Keratinocyte (primary cell): Measurements from ENCODE around the gene CEP120. TPM values are rescaled to one million over a fixed set of nuclear protein-coding genes. Genes with fewer than 3 reads are reported as not detected.

Experiments used
- DNase-seq: peaks from one replicate; pipeline ENCODE4 v3.0.0-alpha.2; 2011; ENCODE audit warnings: low read depth, missing footprints, low spot score
- FAIRE-seq: peaks from 2 replicates; lab custom pipeline; 2011; peaks lifted over from hg19 to GRCh38; lab: Jason Lieb, UNC
- H2AFZ ChIP-seq: 2 replicates; pipeline ENCODE4 v1.6.0; 2012; ENCODE audit warnings: low read length, control low read depth, inconsistent platforms; ENCODE audit not compliant: control insufficient read depth
- H3K27ac ChIP-seq: 2 replicates; pipeline ENCODE4 v1.5.1; 2011; ENCODE audit warnings: low read length; ENCODE audit not compliant: control insufficient read depth, insufficient read depth
- H3K27me3 ChIP-seq: 3 replicates; pipeline ENCODE4 v1.6.0; 2011; ENCODE audit warnings: low read length; ENCODE audit not compliant: control insufficient read depth, insufficient read depth; ENCODE audit errors: extremely low read depth
- H3K36me3 ChIP-seq, 2 experiments: 2 replicates in 1 of 2; 3 replicates in 1 of 2; pipeline ENCODE4 v1.5.1; 2011; ENCODE audit warnings: low read length in 2 of 2, mild to moderate bottlenecking in 1 of 2; ENCODE audit not compliant: control insufficient read depth in 2 of 2, insufficient read depth in 2 of 2; ENCODE audit errors: extremely low read depth in 1 of 2
- H3K4me1 ChIP-seq: 3 replicates; pipeline ENCODE4 v1.5.1; 2011; ENCODE audit warnings: low read length; ENCODE audit not compliant: control insufficient read depth, insufficient read depth; ENCODE audit errors: extremely low read depth
- H3K4me2 ChIP-seq: 3 replicates; pipeline ENCODE4 v1.6.0; 2011; ENCODE audit warnings: low read depth, low read length; ENCODE audit not compliant: control insufficient read depth, insufficient read depth; ENCODE audit errors: extremely low read depth
- H3K4me3 ChIP-seq, 3 experiments: fragments of 200-600 bp in 1 of 3; sonication (generic) in 1 of 3; 2 replicates in 2 of 3; 3 replicates in 1 of 3; pipeline ENCODE4 v1.5.1; 2011 to 2016; ENCODE audit warnings: low read length in 3 of 3, mild to moderate bottlenecking in 3 of 3, control low read depth in 2 of 3, inconsistent platforms in 1 of 3, low read depth in 1 of 3, mixed read lengths in 1 of 3, mixed run types in 1 of 3, moderate library complexity in 1 of 3; ENCODE audit not compliant: control insufficient read depth in 2 of 3, insufficient read depth in 2 of 3; ENCODE audit errors: extremely low read depth in 1 of 3
- H3K79me2 ChIP-seq: 2 replicates; pipeline ENCODE4 v1.6.0; 2012; ENCODE audit warnings: low read length; ENCODE audit not compliant: control insufficient read depth, insufficient read depth
- H3K9ac ChIP-seq: 3 replicates; pipeline ENCODE4 v1.6.0; 2011; ENCODE audit warnings: low read length; ENCODE audit not compliant: control insufficient read depth, insufficient read depth; ENCODE audit errors: extremely low read depth
- H3K9me1 ChIP-seq: 3 replicates; pipeline ENCODE4 v1.6.0; 2011; ENCODE audit warnings: low read length; ENCODE audit not compliant: control insufficient read depth, insufficient read depth; ENCODE audit errors: extremely low read depth
- H3K9me3 ChIP-seq: 2 replicates; pipeline ENCODE4 v1.5.1; 2012; ENCODE audit warnings: low read depth, low read length; ENCODE audit not compliant: control insufficient read depth
- H4K20me1 ChIP-seq: 3 replicates; pipeline ENCODE4 v1.6.0; 2011; ENCODE audit warnings: low read length; ENCODE audit not compliant: control insufficient read depth, insufficient read depth; ENCODE audit errors: extremely low read depth
- EZH2 ChIP-seq: IDR thresholded peaks from one replicate; pipeline ENCODE4 v1.6.1; 2012; ENCODE audit warnings: inconsistent platforms, mild to moderate bottlenecking, low read length, moderate library complexity
- dilution Hi-C: fragments of 300-500 bp; cut with MboI; formaldehyde crosslinking; loops from one replicate; pipeline ENCODE4 v1.7.0; 2020; ENCODE audit warnings: low sequenced_read_pairs; ENCODE audit not compliant: extremely low pct_ligation_motif_present
- polyA plus RNA-seq, 5 experiments: library from polyadenylated mRNA; depleted of rRNA in 3 of 5; stranded (reverse) in 3 of 5; stranded (forward) in 1 of 5; unstranded in 1 of 5; fragments of >200 nt; gene quantifications; 1 replicate in 1 of 5; 2 replicates in 3 of 5; 3 replicates in 1 of 5; pipeline versions ENCODE4 v1.2.1 to v1.2.3, GENCODE V29; 2011 to 2012; ENCODE audit warnings: missing spikeins in 2 of 5, low read depth in 1 of 5, low replicate concordance in 1 of 5
- TF ChIP-seq, protein P1 (sequence below), 3 experiments: IDR thresholded peaks in 1 of 3; conservative IDR thresholded peaks in 1 of 3; optimal IDR thresholded peaks in 1 of 3; 2 replicates in 2 of 3; 3 replicates in 1 of 3; pipeline versions ENCODE3 to v1.5.1; 2011; ENCODE audit warnings: low read length in 3 of 3, mild to moderate bottlenecking in 3 of 3, moderate library complexity in 2 of 3, control low read depth in 1 of 3, inconsistent platforms in 1 of 3; ENCODE audit not compliant: insufficient read depth in 2 of 3; ENCODE audit errors: extremely low read depth in 1 of 3

The CEP120 gene
- polyA plus RNA-seq, 1 donor (not counting 4 experiments of a cell fraction or from before 2014, with no cell fraction given): 11.7 TPM

DNA sequence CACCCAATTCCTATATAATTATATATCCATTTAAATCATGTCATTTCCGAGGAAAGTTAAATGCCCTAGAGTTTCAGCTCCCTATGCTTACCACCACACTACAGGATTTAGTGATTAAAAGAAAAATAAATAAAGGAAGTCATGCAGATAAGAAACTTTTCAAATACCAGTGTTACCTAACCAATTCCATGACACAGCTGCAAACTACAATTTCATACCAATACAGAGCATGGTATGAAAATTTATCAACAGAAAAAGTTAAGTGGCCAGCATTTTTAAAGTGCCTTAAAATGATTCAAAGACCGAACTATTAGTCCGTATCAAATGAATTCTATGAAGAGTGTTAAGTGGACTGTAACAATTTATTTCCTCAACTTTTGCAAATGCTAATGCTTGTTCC is 35.9 kb downstream of the CEP120 start:
- dilution Hi-C loops: no loop called here
- Histone ChIP-seq H3K9me1 (no peaks in the 10 kb centered on the region), H3K79me2 (no peaks in the 10 kb centered on the region), H3K27ac (no peak overlapping the region), H3K9ac (no peak overlapping the region), H3K4me1 (no peaks in the 10 kb centered on the region), H3K27me3 (no peaks in the 10 kb centered on the region), H2AFZ (no peak overlapping the region), H3K4me3 (no peak overlapping the region), H3K36me3 (peaks cover 6 to 12% of the 10 kb centered on the region in 2 experiments), H3K9me3 (no peaks in the 10 kb centered on the region), H4K20me1 (no peaks in the 10 kb centered on the region), H3K4me2 (no peak overlapping the region)
- FAIRE-seq: no peak
- no peak for DNase-seq
- TF ChIP-seq, protein P1, sequence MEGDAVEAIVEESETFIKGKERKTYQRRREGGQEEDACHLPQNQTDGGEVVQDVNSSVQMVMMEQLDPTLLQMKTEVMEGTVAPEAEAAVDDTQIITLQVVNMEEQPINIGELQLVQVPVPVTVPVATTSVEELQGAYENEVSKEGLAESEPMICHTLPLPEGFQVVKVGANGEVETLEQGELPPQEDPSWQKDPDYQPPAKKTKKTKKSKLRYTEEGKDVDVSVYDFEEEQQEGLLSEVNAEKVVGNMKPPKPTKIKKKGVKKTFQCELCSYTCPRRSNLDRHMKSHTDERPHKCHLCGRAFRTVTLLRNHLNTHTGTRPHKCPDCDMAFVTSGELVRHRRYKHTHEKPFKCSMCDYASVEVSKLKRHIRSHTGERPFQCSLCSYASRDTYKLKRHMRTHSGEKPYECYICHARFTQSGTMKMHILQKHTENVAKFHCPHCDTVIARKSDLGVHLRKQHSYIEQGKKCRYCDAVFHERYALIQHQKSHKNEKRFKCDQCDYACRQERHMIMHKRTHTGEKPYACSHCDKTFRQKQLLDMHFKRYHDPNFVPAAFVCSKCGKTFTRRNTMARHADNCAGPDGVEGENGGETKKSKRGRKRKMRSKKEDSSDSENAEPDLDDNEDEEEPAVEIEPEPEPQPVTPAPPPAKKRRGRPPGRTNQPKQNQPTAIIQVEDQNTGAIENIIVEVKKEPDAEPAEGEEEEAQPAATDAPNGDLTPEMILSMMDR (optimal IDR thresholded peaks at IDR 0.05 in 1 of 3, IDR thresholded peaks at IDR 0.05 in 1 of 3, conservative IDR thresholded peaks at IDR 0.05 in 1 of 3; ENCODE audit: extremely low read depth in 1 of 3, insufficient read depth in 2 of 3, low read length in 3 of 3): no peak
- no peak for TF ChIP-seq EZH2

DNA sequence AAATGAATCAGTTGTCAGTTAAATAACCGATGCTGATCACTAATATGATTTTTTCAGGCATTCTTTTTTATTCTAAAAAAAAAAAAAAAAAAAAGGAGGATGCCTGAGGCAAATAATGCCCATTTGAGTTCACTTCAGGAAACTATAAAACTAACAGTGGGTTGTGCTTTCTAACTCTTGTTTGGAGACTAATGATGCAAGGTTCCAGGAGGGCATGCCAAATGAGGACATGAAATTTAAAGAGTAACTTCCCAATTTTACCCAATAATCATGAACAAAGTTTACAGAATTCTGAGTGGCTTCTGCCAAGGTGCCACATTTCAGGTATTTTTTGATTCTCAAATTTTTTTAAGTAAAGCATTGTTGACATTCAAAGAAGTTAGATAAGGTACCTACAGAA is 41.0 kb downstream of the CEP120 start:
- no peaks in the 10 kb centered on the region for H3K9me1 ChIP-seq
- FAIRE-seq (no peak), DNase-seq (no peak)
- H3K4me3 ChIP-seq: no peak overlapping the region
- peaks cover 7 to 23% of the 10 kb centered on the region in 2 experiments for H3K36me3 ChIP-seq
- H4K20me1 ChIP-seq: no peaks in the 10 kb centered on the region
- no peaks in the 10 kb centered on the region for H3K9me3 ChIP-seq
- no peaks in the 10 kb centered on the region for H3K79me2 ChIP-seq
- no peak overlapping the region for H3K9ac ChIP-seq
- H3K4me2 ChIP-seq: no peak overlapping the region
- no peak overlapping the region for H3K27ac ChIP-seq
- no peak overlapping the region for H2AFZ ChIP-seq
- H3K27me3 ChIP-seq: no peaks in the 10 kb centered on the region
- dilution Hi-C loops: no loop called here
- no peak for TF ChIP-seq EZH2
- TF ChIP-seq, protein P1 (optimal IDR thresholded peaks at IDR 0.05 in 1 of 3, IDR thresholded peaks at IDR 0.05 in 1 of 3, conservative IDR thresholded peaks at IDR 0.05 in 1 of 3; ENCODE audit: extremely low read depth in 1 of 3, insufficient read depth in 2 of 3, low read length in 3 of 3): no peak
- no peaks in the 10 kb centered on the region for H3K4me1 ChIP-seq
